Inflammatory macrophage treated with lipopolysaccharide for 1 hour (primary cell): ENCODE results near the gene METTL9.
"Not testable (repeated sequence)": the region's sequence is repeated elsewhere in the genome, so short reads cannot be mapped to it uniquely, and the experiment has no call there.

Source experiments
- DNase-seq, 2 donors: peaks; one replicate each; pipeline ENCODE4 v3.0.0-alpha.2; 2020 to 2022

The METTL9 gene

DNA sequence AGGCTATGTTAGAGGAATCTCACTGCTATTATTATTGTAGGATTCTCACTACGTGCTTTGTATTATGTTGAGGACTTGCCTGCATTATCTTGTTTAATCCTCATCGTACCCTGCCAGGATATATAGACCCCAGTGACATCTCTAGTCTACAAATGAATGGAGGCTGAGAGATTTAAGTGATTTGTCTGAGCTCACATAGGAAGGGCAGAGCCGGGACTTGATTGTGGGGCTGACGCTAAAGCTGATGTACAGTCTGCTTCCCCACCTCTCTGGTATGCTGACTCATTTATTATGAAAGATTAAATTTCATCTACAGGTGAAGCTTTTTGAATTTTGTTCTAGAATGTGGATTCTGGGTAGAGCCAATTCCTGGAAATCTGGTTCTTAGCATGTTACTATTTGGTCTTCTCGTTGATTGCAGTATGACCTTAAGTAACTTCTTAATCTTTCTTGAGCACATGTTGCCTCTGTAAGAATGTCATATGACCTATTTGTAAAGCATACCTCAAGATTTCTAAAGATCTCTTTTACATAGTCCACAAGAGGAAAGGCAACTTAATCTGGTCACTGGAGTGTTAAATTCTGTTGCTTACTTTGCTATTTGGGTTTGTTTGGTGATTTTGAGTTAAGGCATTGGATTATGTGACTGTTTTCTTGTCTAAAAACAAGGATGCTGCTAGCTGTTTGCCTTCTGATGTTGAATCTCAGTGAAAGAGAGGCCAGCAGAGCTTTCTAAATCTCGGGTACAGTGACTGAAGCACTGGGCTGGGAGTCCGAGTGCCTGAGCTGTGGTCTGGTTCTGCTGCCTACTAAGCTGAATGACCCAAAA, 12.4 kb downstream of the METTL9 start:
- DNase-seq, result peak; percentile 78 to 92

DNA sequence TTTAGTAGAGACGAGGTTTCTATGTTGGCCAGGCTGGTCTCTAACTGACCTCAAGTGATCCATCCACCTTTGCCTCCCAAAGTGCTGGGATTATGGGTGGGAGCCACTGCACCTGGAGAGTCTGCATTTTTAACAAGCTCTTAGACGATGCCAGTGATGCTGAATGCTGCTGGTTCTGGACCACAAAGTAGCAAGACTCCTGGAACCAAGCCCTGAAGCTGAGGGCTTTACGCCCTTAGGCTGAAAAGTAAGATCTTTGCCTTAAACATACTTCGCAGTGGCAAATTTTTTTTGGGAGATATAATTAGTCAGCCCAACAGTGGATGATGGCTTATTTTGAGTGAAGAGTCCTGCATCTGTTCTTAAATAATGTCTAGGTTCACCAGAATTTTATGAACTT, 14.0 kb downstream of the METTL9 start:
- DNase-seq, result no peak

DNA sequence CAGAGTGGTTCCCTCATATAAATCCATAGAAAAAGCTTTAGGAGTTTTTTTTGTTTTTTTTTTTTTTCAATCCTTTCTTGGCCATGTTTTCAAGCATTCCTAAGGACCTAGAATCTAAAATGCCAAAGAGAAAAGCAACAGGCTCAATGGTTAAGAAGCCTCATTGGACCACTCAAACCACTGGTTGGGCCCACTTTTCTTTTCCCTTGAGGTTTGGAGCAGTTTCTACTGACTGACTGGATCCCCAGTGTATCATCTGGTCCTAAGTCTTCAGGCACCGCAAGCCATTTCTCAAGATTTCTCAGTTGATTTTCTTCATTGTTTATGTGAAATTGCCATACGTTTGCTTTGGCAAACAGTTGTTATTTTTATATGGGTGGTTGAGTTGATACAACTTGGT, 14.4 kb downstream of the METTL9 start:
- DNase-seq, result no peak

DNA sequence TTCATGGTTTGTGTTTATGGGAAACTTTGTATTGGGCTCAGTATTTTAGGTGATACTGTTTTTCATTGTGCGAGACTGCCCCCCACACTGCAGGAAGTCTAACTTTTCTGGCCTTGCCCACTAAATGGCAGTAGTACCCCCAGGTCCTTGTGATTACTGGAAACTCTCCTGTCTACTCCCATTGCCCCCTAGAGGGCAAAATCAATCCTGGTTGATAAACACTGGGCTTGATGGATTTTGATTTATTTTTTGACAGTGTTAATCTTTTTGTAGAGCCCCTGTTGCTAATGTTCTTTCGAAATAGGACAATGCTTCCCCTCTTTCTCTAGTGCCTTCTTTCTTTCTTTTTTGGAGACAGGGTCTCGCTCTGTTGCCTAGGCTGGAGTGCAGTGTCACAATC, 15.5 kb downstream of the METTL9 start:
- no peak for DNase-seq

DNA sequence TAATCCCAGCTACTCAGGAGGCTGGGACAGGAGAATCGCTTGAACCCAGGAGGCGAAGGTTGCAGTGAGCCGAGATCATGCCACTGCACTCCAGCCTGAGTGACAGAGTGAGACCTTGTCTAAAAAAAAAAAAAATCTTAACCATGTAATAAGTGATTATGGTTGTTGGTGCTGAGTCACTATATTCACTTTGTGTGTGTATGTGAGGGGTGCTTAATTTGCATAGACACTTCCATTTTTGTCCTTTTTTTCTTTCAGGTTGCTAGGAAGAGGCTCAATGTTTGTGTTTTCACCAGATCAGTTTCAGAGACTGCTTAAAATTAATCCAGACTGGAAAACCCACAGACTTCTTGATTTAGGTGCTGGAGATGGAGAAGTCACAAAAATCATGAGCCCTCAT, 18.2 kb downstream of the METTL9 start:
- peak; percentile 84 to 94 for DNase-seq

DNA sequence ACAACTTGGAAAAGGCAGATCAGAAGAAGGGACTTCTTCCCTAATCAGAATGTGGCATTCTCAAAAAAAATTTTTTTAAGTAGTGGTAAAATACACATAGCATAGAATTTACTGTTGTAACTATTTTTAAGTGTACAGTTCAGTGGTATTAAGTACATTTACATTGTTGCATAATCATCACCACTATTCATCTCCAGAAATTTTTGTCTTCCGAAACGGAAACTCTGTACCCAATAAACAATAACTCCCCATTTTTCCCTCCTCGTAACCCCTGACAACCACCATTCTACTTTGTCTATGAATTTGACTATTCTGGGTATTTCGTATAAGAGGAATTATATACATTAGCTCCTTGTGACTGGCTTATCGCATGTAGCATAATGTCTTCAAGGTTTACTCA, 18.9 kb downstream of the METTL9 start:
- peak; percentile 48 to 60 for DNase-seq

DNA sequence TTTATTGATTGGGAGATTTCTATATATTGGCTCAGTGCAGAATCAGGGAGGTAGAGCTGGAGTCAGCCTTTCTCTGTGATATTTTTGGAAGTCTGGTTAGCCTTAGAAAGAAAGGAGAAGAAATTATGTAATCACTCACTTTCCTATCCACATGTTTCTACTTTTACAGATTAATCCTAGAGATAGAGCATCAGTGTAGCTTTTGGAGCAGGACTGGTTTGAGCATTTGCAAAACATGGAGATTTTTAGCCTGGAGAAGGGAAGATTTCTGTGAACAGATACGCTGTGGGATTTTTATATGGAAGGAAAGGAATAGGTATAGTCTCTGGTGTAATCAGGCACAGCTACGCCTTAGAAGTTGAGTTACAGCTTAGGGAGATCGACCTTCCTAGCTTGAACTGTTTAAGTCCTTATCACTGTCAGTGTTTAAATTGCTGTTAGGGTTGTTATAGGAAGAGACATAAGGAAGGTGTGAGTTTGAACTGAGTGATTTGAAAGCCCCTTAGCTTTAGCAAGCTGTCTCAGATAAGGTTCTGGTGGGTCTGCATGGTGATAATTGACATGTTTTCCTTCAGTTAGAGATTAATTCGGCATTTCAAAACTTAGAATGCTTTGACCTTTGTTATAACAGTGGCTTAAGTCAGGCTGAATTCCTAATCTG, 20.5 kb downstream of the METTL9 start:
- no peak for DNase-seq

DNA sequence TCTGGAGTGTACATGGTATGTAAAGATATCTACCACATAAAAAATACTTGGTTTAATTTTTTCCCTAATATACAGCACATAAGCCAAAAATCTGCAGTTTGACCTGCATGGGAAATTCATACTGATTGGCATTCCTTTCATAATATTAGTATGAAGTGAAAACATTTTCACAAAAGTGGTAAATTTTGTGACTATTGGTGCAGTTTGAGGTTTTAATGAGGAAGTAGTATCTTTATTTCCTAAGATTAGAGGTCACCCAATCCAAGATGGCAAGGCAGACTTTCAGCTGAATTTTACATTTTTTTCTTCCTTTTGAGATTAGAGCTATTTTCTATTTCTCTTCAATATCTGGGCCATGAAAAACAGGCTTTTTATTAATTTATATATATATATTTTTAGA, 21.2 kb downstream of the METTL9 start:
- DNase-seq, result peak; percentile 39 to 54

DNA sequence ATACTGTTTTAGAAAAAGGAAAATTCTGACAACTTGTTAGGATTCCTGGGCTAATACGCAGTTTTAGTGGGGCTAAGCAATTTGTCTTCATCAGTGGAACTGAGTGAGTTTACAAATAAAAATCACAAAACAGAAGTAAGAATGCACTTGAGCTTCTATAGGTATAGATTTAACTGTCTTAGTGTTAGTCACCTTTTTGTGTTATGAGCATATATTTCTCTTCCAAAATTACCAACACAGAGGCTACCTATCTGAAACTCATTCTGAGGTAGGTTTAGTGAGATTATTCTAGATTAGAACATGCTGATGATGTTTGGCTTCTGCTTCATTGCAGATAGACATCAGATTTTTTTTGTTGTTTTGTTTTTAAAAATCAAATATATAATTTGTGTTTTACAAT, 23.2 kb downstream of the METTL9 start:
- DNase-seq, result no peak

DNA sequence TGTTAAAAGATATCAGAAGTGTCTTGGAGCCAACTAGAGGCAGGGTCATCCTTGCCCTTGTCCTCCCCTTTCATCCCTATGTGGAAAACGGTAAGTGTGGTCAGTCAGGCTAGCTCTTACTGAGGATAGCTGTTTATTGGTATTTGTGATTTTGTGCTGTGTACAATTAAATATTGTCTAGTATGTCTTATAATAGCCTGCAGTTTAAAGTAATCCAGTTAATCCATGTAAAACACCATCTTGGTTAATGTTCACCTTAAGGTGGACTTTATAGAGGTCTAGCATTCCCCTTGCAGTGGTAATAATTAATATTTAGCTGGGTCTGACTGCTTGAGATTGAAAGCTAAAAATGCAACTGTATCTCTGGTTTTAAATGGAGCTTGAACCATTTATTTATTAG, 25.6 kb downstream of the METTL9 start:
- DNase-seq, result no peak

DNA sequence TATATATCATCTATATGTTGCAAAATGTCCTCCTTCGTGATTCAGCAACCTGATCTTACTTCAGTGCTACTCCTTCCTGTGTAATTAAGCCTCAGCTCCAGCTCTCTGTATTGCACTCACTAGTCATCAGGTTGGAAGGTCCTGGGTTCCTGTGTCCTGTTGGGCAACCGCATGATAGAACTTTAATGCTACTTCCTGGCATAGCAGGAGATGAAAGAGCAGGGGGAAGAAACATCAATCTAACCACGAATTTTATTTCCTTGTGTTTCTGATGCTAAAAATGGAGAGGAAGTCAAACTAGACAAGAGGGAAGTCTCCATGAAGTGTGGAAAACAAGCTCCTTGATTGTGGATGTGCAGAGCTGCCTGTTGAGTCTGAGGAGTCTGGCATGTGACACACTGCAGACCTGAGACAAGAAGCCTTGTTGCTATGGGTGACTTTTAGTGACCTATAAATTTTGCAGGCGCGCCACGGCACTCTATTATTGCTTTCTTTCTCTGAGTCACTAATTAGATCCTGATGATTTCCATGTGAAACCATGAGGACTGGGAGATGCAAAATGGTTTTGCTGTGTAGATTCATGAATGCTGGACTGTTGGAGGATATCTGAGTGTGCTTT, 27.4 kb downstream of the METTL9 start:
- DNase-seq, result peak; percentile 71 to 87

DNA sequence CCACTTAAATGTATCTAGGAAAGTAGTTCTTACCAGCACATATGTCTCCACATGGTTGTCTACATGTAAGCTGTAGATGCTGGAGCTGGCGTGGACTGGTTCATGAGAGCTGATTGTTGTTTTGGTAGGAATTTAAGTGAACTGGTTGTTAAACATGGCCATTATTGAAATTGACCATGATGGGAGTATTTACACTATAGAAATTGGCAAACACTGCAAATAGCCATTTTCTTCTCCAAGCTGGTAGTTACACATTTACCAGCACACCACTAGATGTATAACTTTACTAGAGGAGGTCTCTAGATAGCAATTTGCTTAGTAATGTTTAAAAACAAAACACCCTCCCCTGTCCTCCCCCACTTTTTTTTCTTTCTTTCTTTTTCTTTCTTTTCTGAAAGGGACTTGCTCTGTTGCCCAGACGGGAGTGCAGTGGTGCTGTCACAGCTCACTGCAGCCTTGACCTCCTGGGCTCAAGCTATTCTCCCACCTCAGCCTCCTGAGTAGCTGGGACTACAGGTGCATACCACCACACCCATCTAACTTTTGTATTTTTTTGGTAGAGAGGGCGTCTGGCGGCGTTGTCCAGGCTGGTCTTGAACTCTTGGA, 28.8 kb downstream of the METTL9 start:
- no peak for DNase-seq

DNA sequence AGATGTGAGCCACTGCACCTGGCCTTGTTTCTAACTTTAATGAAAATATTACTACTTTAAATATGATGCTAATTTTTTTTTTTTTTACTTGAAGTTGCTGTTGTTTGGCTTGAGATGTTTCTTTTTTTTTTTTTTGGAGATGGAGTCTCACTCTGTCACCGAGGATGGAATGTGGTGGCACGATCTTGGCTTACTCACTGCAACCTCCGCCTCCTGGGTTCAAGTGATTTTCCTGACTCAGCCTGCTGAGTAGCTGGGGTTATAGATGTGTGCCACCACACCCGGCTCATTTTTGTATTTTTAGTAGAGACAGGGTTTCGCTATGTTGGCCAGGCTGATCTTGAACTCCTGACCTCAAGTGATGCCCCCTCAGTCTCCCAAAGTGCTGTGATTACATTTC, 29.4 kb downstream of the METTL9 start:
- DNase-seq, result no peak

DNA sequence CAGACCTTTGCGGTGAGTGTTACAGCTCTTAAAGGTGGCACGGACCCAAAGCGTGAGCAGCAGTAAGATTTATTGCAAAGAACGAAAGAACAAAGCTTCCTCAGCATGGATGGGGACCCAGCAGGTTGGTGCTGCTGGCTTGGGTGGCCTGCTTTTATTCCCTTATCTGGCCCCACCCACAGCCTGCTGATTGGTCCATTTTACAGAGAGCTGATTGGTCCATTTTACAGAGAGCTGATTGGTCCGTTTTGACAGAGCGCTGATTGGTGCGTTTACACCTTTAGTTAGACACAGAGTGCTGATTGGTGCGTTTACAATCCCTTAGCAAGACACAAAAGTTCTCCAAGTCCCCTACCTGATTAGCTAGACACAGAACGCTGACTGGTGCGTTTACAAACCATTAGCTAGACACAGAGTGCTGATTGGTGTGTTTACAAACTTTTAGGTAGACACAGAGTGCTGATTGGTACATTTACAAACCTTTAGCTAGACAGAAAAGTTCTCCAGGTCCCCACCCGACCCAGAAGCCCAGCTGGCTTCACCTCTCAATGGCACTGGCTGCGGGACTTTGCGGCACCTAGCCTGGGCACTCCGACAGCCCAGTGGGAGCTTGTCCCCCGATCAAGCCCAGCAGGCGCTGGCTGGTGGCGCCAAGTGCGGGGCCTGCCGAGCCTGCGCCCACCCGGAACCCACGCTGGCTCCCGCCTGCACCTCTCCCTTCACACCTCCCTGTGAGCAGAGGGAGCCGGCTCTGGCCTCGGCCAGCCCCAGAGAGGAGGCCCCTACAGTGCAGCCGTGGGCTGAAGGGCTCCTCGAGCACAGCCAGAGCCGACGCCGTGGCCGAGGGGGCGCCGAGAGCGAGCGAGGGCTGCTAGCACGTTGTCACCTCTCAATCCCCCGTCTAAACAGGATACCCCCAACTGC, 30.5 kb downstream of the METTL9 start:
- not testable (repeated sequence) for DNase-seq

DNA sequence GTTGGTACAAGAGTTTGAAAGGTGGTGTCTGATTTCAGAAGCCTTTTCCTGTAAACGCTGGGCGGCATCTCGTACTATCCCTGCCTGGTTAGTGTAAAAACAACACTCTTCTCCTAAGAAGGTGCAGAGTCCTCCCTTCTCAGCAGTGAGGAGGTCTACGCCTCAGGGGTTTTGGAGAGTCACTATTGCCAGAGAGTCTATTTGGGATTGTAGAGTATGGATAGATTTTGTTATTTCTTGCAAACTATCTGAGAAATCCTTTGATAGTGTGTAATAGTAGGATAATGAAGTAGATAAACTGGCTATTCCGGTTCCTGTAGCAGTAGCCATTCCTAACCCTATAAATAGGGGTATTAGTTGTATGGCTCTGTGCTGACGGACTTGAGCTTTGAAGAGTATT, 31.5 kb downstream of the METTL9 start:
- not testable (repeated sequence) for DNase-seq

DNA sequence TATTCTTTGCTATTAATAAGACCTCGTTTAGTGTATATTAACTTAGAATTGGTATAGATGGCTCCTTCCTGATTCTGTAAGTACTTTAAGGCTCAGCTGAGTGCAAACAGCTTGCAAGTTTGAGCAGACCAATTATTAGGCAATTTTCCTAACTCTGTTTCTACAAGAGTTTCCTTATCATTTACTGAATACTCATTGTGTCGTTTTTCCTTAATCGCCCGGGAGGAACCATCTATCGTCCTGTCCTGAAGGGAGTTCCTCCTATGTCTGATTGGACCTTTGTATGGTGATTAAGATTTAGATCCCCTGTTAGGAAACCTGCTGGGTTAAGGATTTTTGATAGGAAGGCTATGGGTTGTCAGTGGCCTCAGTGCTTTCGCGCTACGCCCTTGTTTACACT, 32.0 kb downstream of the METTL9 start:
- peak; percentile 58 to 59 for DNase-seq

DNA sequence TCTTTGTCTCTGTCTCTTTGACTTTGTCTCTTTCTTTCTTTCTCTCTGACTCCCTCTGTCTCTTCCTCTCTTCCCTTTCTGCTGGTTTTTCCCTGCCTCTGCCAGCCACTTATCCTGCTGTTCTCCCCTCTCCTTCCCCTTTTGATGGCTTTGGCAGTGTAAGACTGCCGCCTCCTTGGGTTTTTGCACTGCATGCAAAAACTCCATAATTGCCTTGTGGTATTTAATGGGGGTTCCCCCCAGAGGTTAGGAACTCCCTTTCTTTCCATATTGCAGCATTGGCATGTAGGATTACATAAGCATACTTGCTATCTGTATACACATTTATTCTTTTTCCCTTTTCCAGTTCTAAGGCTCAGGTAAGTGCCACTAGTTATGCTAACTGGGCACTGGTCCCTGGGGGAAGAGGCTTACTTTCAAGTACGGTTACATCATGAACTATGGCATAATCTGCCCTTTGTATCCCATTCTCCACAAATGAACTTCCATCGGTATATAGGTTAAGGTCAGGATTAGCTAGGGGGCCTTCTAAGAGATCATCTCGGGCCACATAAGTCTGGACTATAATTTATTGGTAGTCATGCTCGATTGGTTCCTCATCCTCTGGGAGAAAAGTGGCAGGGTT, 32.7 kb downstream of the METTL9 start:
- peak; percentile 92 to 96 for DNase-seq

DNA sequence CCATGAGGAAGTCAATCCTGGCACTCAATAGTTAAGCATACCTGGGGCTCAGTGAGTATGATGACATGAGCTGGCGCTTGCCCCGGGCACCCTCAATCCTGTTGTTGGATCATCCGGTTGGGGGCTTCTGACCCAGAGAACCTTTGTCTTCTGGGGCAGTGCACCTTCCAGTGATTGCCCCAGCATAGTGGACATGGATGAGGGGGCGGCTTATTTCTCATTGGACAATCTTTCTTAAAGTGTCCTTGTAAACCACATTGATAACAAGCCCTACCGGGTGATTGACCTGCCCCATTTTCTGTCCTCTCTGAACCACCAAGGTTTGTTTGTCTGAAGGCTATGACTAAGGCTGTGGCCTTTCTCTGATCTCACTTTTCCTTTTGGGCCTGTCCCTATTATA, 34.8 kb downstream of the METTL9 start:
- no peak for DNase-seq

DNA sequence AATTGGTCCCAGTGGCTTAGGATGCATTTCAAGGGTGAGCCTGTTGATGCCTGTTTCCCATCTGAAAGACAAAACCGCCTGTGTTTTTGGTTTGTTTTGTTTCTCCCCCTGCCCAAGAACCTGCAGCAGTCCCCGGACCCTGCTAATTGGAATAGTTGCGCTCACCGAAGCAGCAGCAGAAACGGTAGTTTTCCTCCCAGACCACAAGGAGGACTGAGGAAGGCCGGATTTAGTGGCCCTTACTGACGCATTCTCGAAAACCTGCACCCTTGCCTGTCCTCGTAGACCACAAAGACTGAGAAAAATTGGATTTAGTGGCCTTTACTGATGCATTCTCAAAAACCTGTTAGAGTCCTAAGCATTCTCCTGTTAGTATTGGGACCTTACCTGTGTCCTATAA, 36.3 kb downstream of the METTL9 start:
- DNase-seq, result not testable (repeated sequence)

DNA sequence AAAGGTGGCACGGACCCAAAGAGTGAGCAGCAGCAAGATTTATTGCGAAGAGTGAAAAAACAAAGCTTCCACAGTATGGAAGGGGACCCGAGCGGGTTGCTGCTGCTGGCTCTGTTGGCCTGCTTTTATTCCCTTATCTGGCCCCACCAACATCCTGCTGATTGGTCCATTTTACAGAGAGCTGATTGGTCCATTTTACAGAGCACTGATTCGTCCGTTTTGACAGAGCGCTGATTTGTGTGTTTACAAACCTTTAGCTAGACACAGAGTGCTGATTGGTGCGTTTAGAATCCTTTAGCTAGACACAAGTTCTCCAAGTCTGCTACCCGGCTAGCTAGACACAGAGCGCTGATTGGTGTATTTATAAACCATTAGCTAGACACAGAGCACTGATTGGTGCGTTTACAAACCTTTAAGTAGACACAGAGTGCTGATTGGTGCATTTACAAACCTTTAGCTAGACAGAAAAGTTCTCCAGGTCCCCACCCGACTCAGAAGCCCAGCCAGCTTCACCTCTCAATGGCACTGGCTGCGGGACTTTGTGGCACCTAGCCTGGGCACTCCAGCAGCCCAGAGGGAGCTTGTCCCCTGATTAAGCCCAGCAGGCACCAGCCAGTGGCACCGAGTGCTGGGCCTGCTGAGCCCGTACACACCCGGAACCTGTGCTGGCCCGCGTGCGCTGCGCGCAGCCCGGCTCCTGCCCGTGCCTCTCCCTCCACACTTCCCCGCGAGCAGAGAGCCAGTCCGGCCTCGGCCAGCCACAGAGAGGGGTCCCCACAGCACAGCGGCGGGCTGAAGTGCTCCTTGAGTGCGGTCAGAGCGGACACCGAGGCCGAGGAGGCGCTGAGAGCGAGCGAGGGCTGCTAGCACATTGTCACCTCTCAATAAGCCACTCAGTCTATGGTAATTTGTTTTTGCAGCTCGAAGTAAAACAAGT, 37.9 kb downstream of the METTL9 start:
- DNase-seq, result no peak

DNA sequence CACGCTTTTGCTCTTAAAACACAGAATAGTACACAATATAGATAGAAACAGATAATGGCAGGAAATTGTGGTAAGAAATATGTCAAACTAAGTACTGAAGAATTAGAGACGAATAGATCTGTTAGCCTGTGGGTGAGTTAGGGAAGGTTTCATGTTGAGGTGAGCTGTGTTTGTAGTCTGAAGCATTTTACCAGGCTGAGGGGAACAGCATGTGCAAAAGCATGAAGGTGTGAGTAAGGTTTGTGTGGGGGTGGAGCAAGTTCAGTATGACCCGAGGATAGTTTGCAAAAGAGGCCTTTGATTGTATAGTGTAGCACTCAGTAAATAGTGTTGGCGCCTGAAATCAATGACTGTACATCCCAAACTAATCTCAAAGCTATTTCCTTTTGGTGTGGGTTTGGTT, 39.2 kb downstream of the METTL9 start:
- DNase-seq, result no peak
